Epithelial cell of esophagus (primary cell): ENCODE measurements around the gene GNG11.

Experiments
- DNase-seq: peaks from one replicate; pipeline ENCODE4 v3.0.0; 2010; ENCODE audit warnings: low read depth
- H3K4me3 ChIP-seq: 2 replicates; pipeline ENCODE4 v1.5.1; 2011; ENCODE audit warnings: mild to moderate bottlenecking, low read length, control low read depth
- CTCF ChIP-seq: IDR thresholded peaks from 2 replicates; pipeline ENCODE4 v1.5.1; 2011; ENCODE audit warnings: low read depth, mild to moderate bottlenecking, low read length, control low read depth, inconsistent platforms; ENCODE audit not compliant: insufficient read depth; ENCODE audit errors: missing control alignments

GNG11 gene

GRCh38 chr7:93938293-93938692 lies 16.8 kb downstream of the GNG11 start:
- no peak overlapping the region for H3K4me3 ChIP-seq
- peak; percentile 32 for DNase-seq
- TF ChIP-seq CTCF: no peak

GRCh38 chr7:93941945-93942344 lies 20.4 kb downstream of the GNG11 start:
- TF ChIP-seq CTCF: no peak

GRCh38 chr7:93943816-93944540 lies 22.4 kb downstream of the GNG11 start:
- no peak for TF ChIP-seq CTCF
- no peak overlapping the region for H3K4me3 ChIP-seq
- no peak for DNase-seq

More at GRCh38 chr7:93941945-93942344, 20.4 kb downstream of the GNG11 start:
- no peak for DNase-seq
- H3K4me3 ChIP-seq: no peak overlapping the region

GRCh38 chr7:93944673-93945072 lies 23.1 kb downstream of the GNG11 start:
- no peak overlapping the region for H3K4me3 ChIP-seq
- no peak for TF ChIP-seq CTCF
- no peak for DNase-seq

GRCh38 chr7:93945083-93945482 lies 23.5 kb downstream of the GNG11 start:
- DNase-seq: no peak
- TF ChIP-seq CTCF: no peak
- no peak overlapping the region for H3K4me3 ChIP-seq

GRCh38 chr7:93945756-93946535 lies 24.4 kb downstream of the GNG11 start:
- no peak for DNase-seq
- TF ChIP-seq CTCF: no peak
- H3K4me3 ChIP-seq: no peak overlapping the region
